Sigmoid colon (tissue), 4 donors: ENCODE measurements around the gene EBI3.
"Not testable (repeated sequence)": the region's sequence is repeated elsewhere in the genome, so short reads cannot be mapped to it uniquely, and the experiment has no call there.

Experiments used
- CTCF ChIP-seq, 4 experiments: fragments of 450-650 bp in 3 of 4; fragments of 200-600 bp in 1 of 4; IDR thresholded peaks; one replicate each; pipeline ENCODE4 v1.5.1; 2016 to 2019; ENCODE audit warnings: antibody characterized with exemption in 4 of 4, mild to moderate bottlenecking in 3 of 4, moderate library complexity in 2 of 4
- EP300 ChIP-seq, 4 donors: sonication (generic); formaldehyde crosslinking; IDR thresholded peaks; one replicate each; pipeline ENCODE4 v1.6.1; 2017; ENCODE audit warnings: antibody characterized with exemption in 4 of 4
- POLR2A ChIP-seq, 2 donors: fragments of 450-650 bp; IDR thresholded peaks; one replicate each; pipeline ENCODE4 v1.6.1; 2016; ENCODE audit warnings: antibody characterized with exemption in 2 of 2, mild to moderate bottlenecking in 2 of 2, moderate library complexity in 2 of 2
- POLR2AphosphoS5 ChIP-seq, 4 donors: sonication (generic); formaldehyde crosslinking; IDR thresholded peaks; one replicate each; pipeline ENCODE4 v1.6.1; 2017; ENCODE audit warnings: antibody characterized with exemption in 4 of 4

DNA sequence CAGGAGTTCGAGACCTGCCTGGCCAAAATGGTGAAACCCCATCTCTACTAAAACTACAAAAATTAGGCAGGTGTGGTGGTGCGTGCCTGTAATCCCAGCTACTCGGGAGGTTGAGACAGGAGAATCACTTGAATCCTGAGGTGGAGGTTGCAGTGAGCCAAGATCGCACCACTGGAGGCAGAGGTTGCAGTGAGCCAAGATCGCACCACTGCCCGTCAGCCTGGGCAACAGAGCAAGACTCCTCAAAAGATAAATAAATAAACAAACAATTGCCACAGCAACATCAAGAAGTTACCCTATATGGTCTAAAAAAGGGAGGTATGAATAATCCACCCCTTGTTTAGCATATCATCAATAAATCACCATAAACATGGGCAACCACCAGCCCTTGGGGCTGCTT is 16.6 kb downstream of the EBI3 start:
- TF ChIP-seq CTCF, POLR2A, POLR2AphosphoS5, EP300 (IDR thresholded peaks at IDR 0.05): not testable (repeated sequence)
